Calu3 (cell line): ENCODE results near the gene SLC37A1. TPM values are rescaled to one million over a fixed set of nuclear protein-coding genes. Genes with fewer than 3 reads are reported as not detected.

Experiments
- BruUV-seq: library from RNA; stranded (reverse); fragments of 400-500 nt; replicated peaks from 2 replicates; lab custom pipeline; 2021; lab: Mats Ljungman, UMichigan
- CTCF ChIA-PET: fragments of 300-600 bp; sonication (Branson Sonifier 250); formaldehyde crosslinking; loops from one replicate; lab custom pipeline; 2022; ENCODE audit warnings: antibody characterized with exemption; lab: Charles Lee
- DNase-seq: peaks from one replicate; pipeline ENCODE4 v3.0.0; 2022
- H3K27ac Mint-ChIP-seq: one replicate; pipeline ENCODE4 v1.8.0; 2022; ENCODE audit warnings: mixed read lengths; ENCODE audit not compliant: unreplicated experiment
- H3K27me3 Mint-ChIP-seq: one replicate; pipeline ENCODE4 v1.8.0; 2022; ENCODE audit warnings: mixed read lengths; ENCODE audit not compliant: unreplicated experiment
- H3K36me3 Mint-ChIP-seq: one replicate; pipeline ENCODE4 v1.8.0; 2022; ENCODE audit warnings: mild to moderate bottlenecking, moderate library complexity, mixed read lengths; ENCODE audit not compliant: insufficient read depth, unreplicated experiment
- H3K4me1 Mint-ChIP-seq: one replicate; pipeline ENCODE4 v1.8.0; 2022; ENCODE audit warnings: mild to moderate bottlenecking, low read depth, mixed read lengths; ENCODE audit not compliant: unreplicated experiment
- H3K4me3 Mint-ChIP-seq: one replicate; pipeline ENCODE4 v1.8.0; 2022; ENCODE audit warnings: mild to moderate bottlenecking, low read depth, moderate library complexity, mixed read lengths; ENCODE audit not compliant: unreplicated experiment
- H3K9me3 Mint-ChIP-seq: one replicate; pipeline ENCODE4 v1.8.0; 2022; ENCODE audit warnings: low read depth, mixed read lengths; ENCODE audit not compliant: unreplicated experiment
- CTCF ChIP-seq: fragments of 200-600 bp; IDR thresholded peaks from one replicate; pipeline ENCODE4 v1.8.0; 2022; ENCODE audit warnings: antibody characterized with exemption; ENCODE audit not compliant: unreplicated experiment
- intact Hi-C: fragments of 100-400 bp; cut with micrococcal nuclease; formaldehyde crosslinking; loops from one replicate; pipeline ENCODE4 v1.10.0; 2022; ENCODE audit not compliant: unreplicated experiment
- total RNA-seq: library from RNA; stranded (reverse); gene quantifications from 2 replicates; pipeline ENCODE4 v1.2.3, GENCODE V29; 2022

Gene SLC37A1
- total RNA-seq, 1 experiment from 2014 or later, result 24.9 TPM

- peaks cover 18% of the 10 kb centered on the region for H3K4me1 Mint-ChIP-seq
- H3K27me3 Mint-ChIP-seq, result no peaks in the 10 kb centered on the region
- H3K4me3 Mint-ChIP-seq, result peak within 1 kb of the TSS; percentile 100
- no TSS peak for BruUV-seq
- no peak for TF ChIP-seq CTCF
- H3K27ac Mint-ChIP-seq, result peak within 1 kb of the TSS; percentile 91
- peak; percentile 98 for DNase-seq
- no peaks in the 10 kb centered on the region for H3K9me3 Mint-ChIP-seq
- intact Hi-C loops, result no loop called here
- peaks cover 16% of the 10 kb centered on the region for H3K36me3 Mint-ChIP-seq
- CTCF ChIA-PET, result interaction anchor here (0.8 kb wide), 1 partner anchor 22 kb away, joined by 4 read pairs; no protein-coding TSS in a partner anchor
Measured at GRCh38 chr21:42496120-42496838, 17.4 kb upstream of the SLC37A1 start, which contains the start of gene RSPH1. TSS of gene RSPH1 (minus strand) at chr21:42496224. CDS start at chr21:42496186, 38 bp downstream.

- CTCF ChIA-PET, result no interaction called here
- intact Hi-C loops, result no loop called here
- no peak for DNase-seq
- Mint-ChIP-seq H3K36me3 (peaks cover 16% of the 10 kb centered on the region), H3K27me3 (no peaks in the 10 kb centered on the region), H3K4me3 (peak overlapping the region; percentile 100), H3K9me3 (no peaks in the 10 kb centered on the region), H3K4me1 (peaks cover 18% of the 10 kb centered on the region), H3K27ac (peak overlapping the region; percentile 91)
- TSS peak; percentile 97 for BruUV-seq
- TF ChIP-seq CTCF, result no peak
Measured at GRCh38 chr21:42496839-42497202, 16.8 kb upstream of the SLC37A1 start.

GRCh38 chr21:42498012-42498411 is 15.6 kb upstream of the SLC37A1 start:
- no peaks in the 10 kb centered on the region for H3K27me3 Mint-ChIP-seq
- no peak for DNase-seq
- H3K4me1 Mint-ChIP-seq, result peaks cover 18% of the 10 kb centered on the region
- CTCF ChIA-PET, result no interaction called here
- H3K9me3 Mint-ChIP-seq, result no peaks in the 10 kb centered on the region
- BruUV-seq, result no TSS peak
- no peak for TF ChIP-seq CTCF
- H3K4me3 Mint-ChIP-seq, result no peak overlapping the region
- H3K36me3 Mint-ChIP-seq, result peaks cover 16% of the 10 kb centered on the region
- intact Hi-C loops, result no loop called here
- H3K27ac Mint-ChIP-seq, result no peak overlapping the region

- DNase-seq, result no peak
- no TSS peak for BruUV-seq
- Mint-ChIP-seq H3K4me1 (peaks cover 18% of the 10 kb centered on the region), H3K36me3 (peaks cover 16% of the 10 kb centered on the region), H3K4me3 (no peak overlapping the region), H3K27ac (no peak overlapping the region), H3K9me3 (no peaks in the 10 kb centered on the region), H3K27me3 (no peaks in the 10 kb centered on the region)
- intact Hi-C loops, result no loop called here
- CTCF ChIA-PET, result no interaction called here
- no peak for TF ChIP-seq CTCF
Measured at GRCh38 chr21:42499444-42500112, 14.1 kb upstream of the SLC37A1 start.
